GM21619 (cell line): ENCODE results near the gene ANKRD11.

Source experiments
- ATAC-seq: cut with Tn5 transposase; IDR thresholded peaks from one replicate; pipeline ENCODE4 v1.9.1; 2021; ENCODE audit not compliant: unreplicated experiment

ANKRD11 gene

GRCh38 chr16:89507214-89507833 lies 17.0 kb upstream of the ANKRD11 start:
- ATAC-seq = peak; percentile 14

DNA sequence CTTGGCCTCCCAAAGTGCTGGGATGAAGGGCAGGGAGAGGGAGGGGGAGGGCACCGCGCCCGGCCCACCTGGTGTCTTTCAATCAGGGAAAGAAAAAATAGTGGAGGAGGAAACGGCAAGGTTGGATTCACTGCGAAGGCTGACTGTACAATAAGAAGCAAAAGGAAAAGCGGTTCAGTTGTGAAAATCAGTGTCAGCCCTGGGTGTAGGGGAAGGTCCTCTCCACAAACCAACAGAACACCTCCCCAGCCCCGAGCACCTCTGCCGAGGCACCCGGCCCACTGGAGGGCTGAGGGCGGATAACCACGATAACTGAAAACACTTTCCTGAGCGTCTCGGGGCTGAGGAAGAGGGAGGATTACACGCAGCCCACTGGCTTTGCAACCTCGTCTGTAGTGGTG lies 16.4 kb upstream of the ANKRD11 start:
- ATAC-seq = no peak

DNA sequence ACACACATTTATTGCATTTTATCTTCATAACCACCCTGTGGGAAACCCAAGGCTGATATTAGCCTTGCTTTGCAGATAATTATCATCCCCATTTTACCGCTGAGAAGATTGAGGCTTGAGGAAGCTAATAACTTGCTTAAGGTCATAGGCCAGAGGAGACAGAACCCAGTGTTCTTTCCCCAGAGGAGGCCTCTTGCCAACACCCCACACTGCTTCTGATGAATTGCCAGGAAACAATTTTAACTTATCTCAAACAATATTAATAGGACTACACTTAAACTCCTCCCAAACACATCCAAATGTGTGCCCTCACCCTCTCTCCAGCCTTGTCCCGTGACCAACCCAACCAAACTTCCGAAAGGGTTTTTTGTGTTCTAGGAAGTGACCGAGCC lies 15.7 kb upstream of the ANKRD11 start:
- no peak for ATAC-seq

- peak; percentile 40 for ATAC-seq
Measured at GRCh38 chr16:89505204-89506112, 15.1 kb upstream of the ANKRD11 start.

- no peak for ATAC-seq
Measured at GRCh38 chr16:89504091-89504490, 13.7 kb upstream of the ANKRD11 start.

GRCh38 chr16:89502081-89502843 lies 11.9 kb upstream of the ANKRD11 start:
- ATAC-seq = no peak

DNA sequence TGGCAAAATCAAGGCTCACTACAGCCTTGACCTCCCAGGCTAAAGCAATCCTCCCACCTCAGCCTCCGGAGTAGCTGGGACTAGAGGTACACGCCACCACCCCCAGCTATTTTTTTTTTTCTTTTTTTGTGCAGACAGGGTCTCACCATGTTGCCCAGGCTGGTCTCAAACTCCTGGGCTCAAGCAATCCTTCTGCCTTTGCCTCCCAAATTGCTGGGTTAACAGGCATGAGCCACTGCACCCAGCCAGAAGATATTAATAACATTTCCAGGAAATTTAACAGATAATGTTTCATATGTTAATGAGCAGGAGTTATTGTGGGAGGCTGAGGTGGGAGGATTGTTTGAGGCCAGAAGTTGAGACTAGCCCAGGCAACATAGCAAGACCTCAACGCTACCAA lies 9.4 kb upstream of the ANKRD11 start:
- no peak for ATAC-seq

DNA sequence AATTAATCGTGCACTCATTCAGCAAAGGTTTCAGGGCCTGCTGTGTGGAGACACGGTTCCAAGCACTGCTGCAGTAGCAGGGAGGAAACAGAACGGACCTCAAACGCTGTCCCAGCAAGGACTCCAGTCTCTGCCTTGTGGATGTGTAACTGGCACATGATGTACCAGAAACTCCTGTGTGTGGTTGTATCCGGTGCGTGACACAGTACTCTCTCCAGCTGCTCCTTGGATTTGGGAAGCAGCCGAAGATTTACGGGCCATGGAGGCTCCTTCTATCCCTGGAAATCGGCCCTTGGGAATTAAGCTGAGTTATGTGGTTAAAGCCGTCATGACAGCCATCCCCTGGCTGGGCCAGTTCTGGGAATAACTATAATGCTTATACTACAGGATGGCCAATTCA lies 8.5 kb upstream of the ANKRD11 start:
- ATAC-seq = no peak

- ATAC-seq = no peak
Measured at GRCh38 chr16:89495121-89495520, 4.8 kb upstream of the ANKRD11 start.

- no peak for ATAC-seq
Measured at GRCh38 chr16:89493776-89494175, 3.4 kb upstream of the ANKRD11 start.

GRCh38 chr16:89491974-89492687 lies 1.8 kb upstream of the ANKRD11 start:
- no peak for ATAC-seq

- no peak for ATAC-seq
Measured at GRCh38 chr16:89491238-89491869, 993 bp upstream of the ANKRD11 start.

DNA sequence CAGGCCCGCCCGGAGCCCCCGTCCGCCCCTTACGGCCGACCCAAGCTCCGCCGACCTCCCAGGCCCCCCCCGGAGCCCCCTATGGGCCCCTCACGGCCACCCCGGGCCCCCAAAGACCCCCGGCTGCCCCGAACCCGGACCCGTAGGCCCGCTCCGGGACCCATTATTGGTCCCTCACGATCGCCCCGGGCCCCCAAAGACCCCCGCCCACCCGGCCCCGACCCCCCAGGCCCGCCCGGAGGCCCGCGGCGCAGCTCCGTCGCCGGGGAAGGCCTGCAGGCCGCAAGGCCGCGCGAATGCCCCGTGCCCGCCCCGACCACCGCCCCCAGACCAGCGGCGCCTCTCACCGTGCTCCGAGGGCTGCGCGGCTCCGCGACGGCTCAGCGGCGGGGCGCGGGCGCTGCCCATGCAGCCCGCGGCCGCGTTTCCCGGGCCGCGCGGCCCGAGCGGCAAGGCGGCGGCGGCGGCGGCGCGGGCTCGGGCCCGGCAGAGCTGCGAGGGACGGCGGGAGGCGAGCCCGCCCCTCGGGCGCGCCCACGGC lies 393 bp downstream of the ANKRD11 start:
- ATAC-seq = no peak

- no peak for ATAC-seq
Measured at GRCh38 chr16:89489040-89489897, 1.1 kb downstream of the ANKRD11 start.

DNA sequence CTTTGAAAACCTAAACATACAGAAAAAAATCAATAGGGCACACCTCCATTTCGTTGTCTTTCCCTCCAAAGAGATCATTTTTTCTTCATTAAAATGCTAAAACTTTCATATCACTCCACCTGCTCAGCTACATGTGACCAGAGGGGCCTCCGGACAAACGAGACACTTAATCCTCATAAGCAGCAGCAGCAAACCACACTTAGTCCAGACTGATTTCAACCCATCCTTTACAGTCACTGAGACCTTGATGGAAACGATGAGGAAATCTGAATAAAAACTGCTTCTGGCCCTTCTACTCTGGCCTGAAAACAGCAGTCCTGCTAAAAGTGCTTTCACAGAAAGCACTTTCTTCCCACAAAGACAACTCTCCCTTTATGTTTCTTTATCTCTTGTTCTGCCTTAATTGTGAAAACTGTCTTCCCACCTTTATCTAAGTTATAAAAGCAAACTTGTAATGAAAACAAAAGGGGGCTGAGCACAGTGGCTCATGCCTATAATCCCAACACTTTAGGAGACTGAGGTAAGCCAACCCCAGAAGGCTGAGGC lies 4.6 kb downstream of the ANKRD11 start:
- ATAC-seq = no peak

DNA sequence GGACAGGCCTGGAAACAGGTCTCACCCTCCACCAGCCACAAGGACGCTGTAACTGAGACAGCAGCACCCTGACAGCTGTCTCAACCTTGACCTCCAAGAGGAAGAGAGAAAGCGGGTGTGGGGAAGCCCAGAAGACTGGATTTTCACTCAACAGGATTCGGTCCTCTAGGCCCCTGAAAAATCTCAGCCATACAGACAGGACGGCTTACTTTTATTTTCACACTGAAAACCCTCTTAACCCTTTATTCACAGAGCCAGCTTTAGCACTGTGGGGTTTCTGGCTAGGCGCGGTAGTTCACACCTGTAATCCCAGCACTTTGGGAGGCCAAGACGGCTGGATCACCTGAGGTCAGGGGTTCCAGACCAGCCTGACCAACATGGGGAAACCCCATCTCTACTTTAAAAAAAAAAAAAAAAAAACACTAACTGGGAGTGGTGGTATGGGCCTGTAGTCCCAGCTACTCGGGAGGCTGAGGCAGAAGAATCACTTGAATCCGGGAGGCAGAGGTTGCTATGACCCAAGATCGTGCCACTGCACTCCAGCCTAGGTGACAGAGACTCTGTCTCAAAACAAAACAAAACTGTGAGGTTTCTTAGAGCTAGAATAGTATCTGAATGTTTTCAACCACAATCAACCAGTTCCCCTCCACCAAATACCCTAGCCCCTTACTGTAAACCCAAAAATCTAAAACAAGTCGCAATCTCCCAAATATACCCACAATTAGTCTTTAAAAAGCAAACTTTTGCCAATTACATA lies 5.3 kb downstream of the ANKRD11 start:
- no peak for ATAC-seq

DNA sequence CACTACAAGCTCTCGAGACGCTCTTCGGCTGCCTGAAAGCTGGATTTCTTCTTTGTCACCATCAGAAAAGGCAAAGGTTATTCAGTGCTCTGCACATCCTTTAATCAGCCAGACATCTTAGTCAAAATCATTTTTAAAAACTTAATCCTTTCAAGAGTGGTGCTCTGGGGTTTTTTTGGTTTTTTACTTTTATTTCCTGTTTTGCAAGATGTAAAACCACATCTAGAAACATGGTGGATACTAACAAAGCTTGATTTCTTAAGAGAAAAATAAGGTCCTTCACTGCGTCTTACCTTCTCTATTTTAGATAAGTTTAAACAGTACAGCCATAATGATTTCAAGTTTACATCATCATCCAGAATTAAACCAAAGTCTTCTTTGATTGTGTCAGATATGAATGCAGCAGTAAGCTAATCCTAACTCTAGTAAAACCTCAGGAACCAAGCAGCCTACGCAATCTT lies 6.3 kb downstream of the ANKRD11 start:
- ATAC-seq = no peak

- no peak for ATAC-seq
Measured at GRCh38 chr16:89482817-89483205, 7.5 kb downstream of the ANKRD11 start.
